Osteoblast (primary cell): ENCODE measurements around the gene EIF4E2. TPM values are rescaled to one million over a fixed set of nuclear protein-coding genes. Genes with fewer than 3 reads are reported as not detected.

Experiments used
- DNase-seq: peaks from one replicate; pipeline ENCODE4 v3.0.0; 2011; ENCODE audit warnings: low spot score, mixed read lengths; ENCODE audit not compliant: insufficient read length; ENCODE audit errors: missing footprints
- H2AFZ ChIP-seq: 2 replicates; pipeline ENCODE4 v1.6.0; 2011; ENCODE audit warnings: mild to moderate bottlenecking, low read length
- H3K27ac ChIP-seq: 2 replicates; pipeline ENCODE4 v1.5.1; 2011; ENCODE audit warnings: mild to moderate bottlenecking, low read depth, low read length, moderate library complexity
- H3K27me3 ChIP-seq: 2 replicates; pipeline ENCODE4 v1.6.0; 2012; ENCODE audit warnings: mild to moderate bottlenecking, control low read depth, inconsistent platforms, low read length, moderate library complexity; ENCODE audit not compliant: insufficient read depth
- H3K36me3 ChIP-seq: 2 replicates; pipeline ENCODE4 v1.5.1; 2011; ENCODE audit warnings: mild to moderate bottlenecking, low read length, control low read depth, moderate library complexity; ENCODE audit not compliant: insufficient read depth
- H3K4me1 ChIP-seq: 2 replicates; pipeline ENCODE4 v1.5.1; 2011; ENCODE audit warnings: mild to moderate bottlenecking, low read length, control low read depth, moderate library complexity; ENCODE audit not compliant: insufficient read depth
- H3K4me2 ChIP-seq: 2 replicates; pipeline ENCODE4 v1.6.0; 2011; ENCODE audit warnings: mild to moderate bottlenecking, low read length; ENCODE audit not compliant: insufficient read depth
- H3K4me3 ChIP-seq: fragments of 200-600 bp; sonication (generic); 3 replicates; pipeline ENCODE4 v1.5.1; 2012; ENCODE audit warnings: mild to moderate bottlenecking, low read length, inconsistent platforms; ENCODE audit not compliant: insufficient read depth
- H3K79me2 ChIP-seq: 2 replicates; pipeline ENCODE4 v1.6.0; 2012; ENCODE audit warnings: mild to moderate bottlenecking, low read length, control low read depth, inconsistent platforms; ENCODE audit not compliant: insufficient read depth
- H3K9me3 ChIP-seq: 2 replicates; pipeline ENCODE4 v1.5.1; 2011; ENCODE audit warnings: low read depth, low read length, control low read depth
- H4K20me1 ChIP-seq: 2 replicates; pipeline ENCODE4 v1.6.0; 2012; ENCODE audit warnings: mild to moderate bottlenecking, low read length, control low read depth; ENCODE audit not compliant: insufficient read depth
- total RNA-seq: library from RNA; depleted of rRNA; stranded (reverse); fragments of >200 nt; gene quantifications from 2 replicates; pipeline ENCODE4 v1.2.3, GENCODE V29; 2012
- TF ChIP-seq, protein P1 (sequence below): IDR thresholded peaks from 2 replicates; pipeline ENCODE4 v1.5.1; 2011; ENCODE audit warnings: mild to moderate bottlenecking, low read depth, low read length, moderate library complexity; ENCODE audit errors: extremely low read depth

Gene EIF4E2
- total RNA-seq, 1 donor: 70.6 TPM

DNA sequence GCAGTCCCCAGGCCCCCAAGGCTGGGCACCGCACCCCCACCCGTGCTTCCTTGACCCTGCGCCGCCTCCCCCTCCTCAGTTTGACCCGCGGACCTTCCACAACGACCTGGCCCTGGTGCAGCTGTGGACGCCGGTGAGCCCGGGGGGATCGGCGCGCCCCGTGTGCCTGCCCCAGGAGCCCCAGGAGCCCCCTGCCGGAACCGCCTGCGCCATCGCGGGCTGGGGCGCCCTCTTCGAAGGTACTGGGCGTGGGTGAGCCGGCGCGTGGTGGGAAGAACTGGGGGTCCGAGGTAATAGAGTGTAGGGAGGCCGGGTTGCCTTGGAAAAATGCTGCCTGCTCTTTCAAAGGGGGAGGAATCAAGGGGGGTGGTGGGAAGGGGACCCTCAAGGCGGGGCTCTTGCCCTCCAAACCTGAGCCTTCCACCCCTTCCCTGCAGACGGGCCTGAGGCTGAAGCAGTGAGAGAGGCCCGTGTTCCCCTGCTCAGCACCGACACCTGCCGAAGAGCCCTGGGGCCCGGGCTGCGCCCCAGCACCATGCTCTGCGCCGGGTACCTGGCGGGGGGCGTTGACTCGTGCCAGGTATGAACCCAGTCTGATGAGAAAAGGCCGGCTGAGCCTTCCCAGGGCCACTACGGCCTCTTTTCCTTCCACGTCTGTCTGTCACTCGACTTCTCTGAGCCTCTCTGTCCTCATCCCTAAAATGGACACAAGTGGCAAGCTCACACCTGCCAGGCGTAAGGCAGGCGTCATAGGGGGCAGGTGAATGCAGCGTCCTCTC lies 27.7 kb upstream of the EIF4E2 start:
- DNase-seq: no peak
- H4K20me1 ChIP-seq: peaks cover 4% of the 10 kb centered on the region

DNA sequence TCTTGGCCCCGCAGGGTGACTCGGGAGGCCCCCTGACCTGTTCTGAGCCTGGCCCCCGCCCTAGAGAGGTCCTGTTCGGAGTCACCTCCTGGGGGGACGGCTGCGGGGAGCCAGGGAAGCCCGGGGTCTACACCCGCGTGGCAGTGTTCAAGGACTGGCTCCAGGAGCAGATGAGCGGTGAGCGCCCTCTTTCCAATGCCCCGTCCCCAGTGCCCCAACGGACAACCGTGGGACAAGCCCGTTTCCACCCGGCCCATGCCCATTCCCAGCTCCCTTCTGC lies 27.1 kb upstream of the EIF4E2 start:
- TF ChIP-seq, protein P1, sequence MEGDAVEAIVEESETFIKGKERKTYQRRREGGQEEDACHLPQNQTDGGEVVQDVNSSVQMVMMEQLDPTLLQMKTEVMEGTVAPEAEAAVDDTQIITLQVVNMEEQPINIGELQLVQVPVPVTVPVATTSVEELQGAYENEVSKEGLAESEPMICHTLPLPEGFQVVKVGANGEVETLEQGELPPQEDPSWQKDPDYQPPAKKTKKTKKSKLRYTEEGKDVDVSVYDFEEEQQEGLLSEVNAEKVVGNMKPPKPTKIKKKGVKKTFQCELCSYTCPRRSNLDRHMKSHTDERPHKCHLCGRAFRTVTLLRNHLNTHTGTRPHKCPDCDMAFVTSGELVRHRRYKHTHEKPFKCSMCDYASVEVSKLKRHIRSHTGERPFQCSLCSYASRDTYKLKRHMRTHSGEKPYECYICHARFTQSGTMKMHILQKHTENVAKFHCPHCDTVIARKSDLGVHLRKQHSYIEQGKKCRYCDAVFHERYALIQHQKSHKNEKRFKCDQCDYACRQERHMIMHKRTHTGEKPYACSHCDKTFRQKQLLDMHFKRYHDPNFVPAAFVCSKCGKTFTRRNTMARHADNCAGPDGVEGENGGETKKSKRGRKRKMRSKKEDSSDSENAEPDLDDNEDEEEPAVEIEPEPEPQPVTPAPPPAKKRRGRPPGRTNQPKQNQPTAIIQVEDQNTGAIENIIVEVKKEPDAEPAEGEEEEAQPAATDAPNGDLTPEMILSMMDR: no peak
- no peak overlapping the region for H3K4me2 ChIP-seq
- H3K27me3 ChIP-seq: peaks cover 40% of the 10 kb centered on the region
- no peaks in the 10 kb centered on the region for H3K36me3 ChIP-seq
- no peaks in the 10 kb centered on the region for H3K79me2 ChIP-seq
- no peaks in the 10 kb centered on the region for H3K9me3 ChIP-seq
- DNase-seq: no peak
- H3K4me1 ChIP-seq: no peaks in the 10 kb centered on the region
- no peak overlapping the region for H3K27ac ChIP-seq
- no peak overlapping the region for H2AFZ ChIP-seq
- H4K20me1 ChIP-seq: peaks cover 4% of the 10 kb centered on the region
- H3K4me3 ChIP-seq: no peak overlapping the region

More for the DNA sequence above, 27.7 kb upstream of the EIF4E2 start:
- Histone ChIP-seq H3K4me1 (no peaks in the 10 kb centered on the region), H3K79me2 (no peaks in the 10 kb centered on the region), H3K4me2 (no peak overlapping the region), H3K36me3 (no peaks in the 10 kb centered on the region), H2AFZ (no peak overlapping the region), H3K9me3 (no peaks in the 10 kb centered on the region), H3K4me3 (no peak overlapping the region), H3K27me3 (peaks cover 40% of the 10 kb centered on the region), H3K27ac (no peak overlapping the region)
- TF ChIP-seq, protein P1: no peak

- TF ChIP-seq, protein P1: no peak
- Histone ChIP-seq H4K20me1 (peaks cover 4% of the 10 kb centered on the region), H3K27ac (no peak overlapping the region), H3K9me3 (no peaks in the 10 kb centered on the region), H3K4me2 (no peak overlapping the region), H2AFZ (no peak overlapping the region), H3K36me3 (no peaks in the 10 kb centered on the region), H3K4me3 (no peak overlapping the region), H3K4me1 (no peaks in the 10 kb centered on the region), H3K27me3 (peaks cover 40% of the 10 kb centered on the region), H3K79me2 (no peaks in the 10 kb centered on the region)
- DNase-seq: peak; percentile 92
These were observed 26.5 kb upstream of the EIF4E2 start for GRCh38 chr2:232523682-232524597.

GRCh38 chr2:232524771-232525170 lies 25.7 kb upstream of the EIF4E2 start:
- Histone ChIP-seq H3K36me3 (no peaks in the 10 kb centered on the region), H3K27ac (no peak overlapping the region), H4K20me1 (peaks cover 4% of the 10 kb centered on the region), H3K4me1 (no peaks in the 10 kb centered on the region), H2AFZ (no peak overlapping the region), H3K4me3 (no peak overlapping the region), H3K27me3 (peaks cover 40% of the 10 kb centered on the region), H3K9me3 (no peaks in the 10 kb centered on the region), H3K4me2 (no peak overlapping the region), H3K79me2 (no peaks in the 10 kb centered on the region)
- TF ChIP-seq, protein P1: no peak
- DNase-seq: no peak
